GM12878 (cell line): ENCODE results near the gene LPCAT3. TPM values are rescaled to one million over a fixed set of nuclear protein-coding genes. Genes with fewer than 3 reads are reported as not detected.
A peak's percentile ranks its signal among the peaks of the same experiment; 100 is the strongest.

Source experiments
- ATF3 ChIP-seq: IDR thresholded peaks from 2 replicates; pipeline ENCODE4 v1.6.1; 2011; ENCODE audit warnings: low read depth, mild to moderate bottlenecking, low read length, moderate library complexity, borderline replicate concordance; ENCODE audit errors: extremely low read depth
- BHLHE40 ChIP-seq, 2 experiments: fragments of 450-650 bp in 1 of 2; IDR thresholded peaks; 2 replicates each; pipeline ENCODE4 v1.6.1; 2011 to 2017; ENCODE audit warnings: low read depth in 2 of 2, borderline replicate concordance in 1 of 2, improper control_type of control experiment in 1 of 2, low read length in 1 of 2, mild to moderate bottlenecking in 1 of 2
- CREM ChIP-seq: IDR thresholded peaks from 2 replicates; pipeline ENCODE4 v1.6.1; 2014; ENCODE audit warnings: antibody characterized with exemption, low read depth
- CTCF ChIP-seq, 3 experiments: IDR thresholded peaks in 2 of 3; conservative IDR thresholded peaks in 1 of 3; 2 replicates each; pipeline ENCODE4 v1.5.1; 2011; ENCODE audit warnings: low read depth in 3 of 3, low read length in 3 of 3, mild to moderate bottlenecking in 3 of 3, control low read depth in 2 of 3, moderate library complexity in 2 of 3, inconsistent platforms in 1 of 3, mixed read lengths in 1 of 3; ENCODE audit not compliant: control insufficient read depth in 2 of 3, insufficient read depth in 1 of 3; ENCODE audit errors: extremely low read depth in 1 of 3
- ELK1 ChIP-seq: IDR thresholded peaks from 2 replicates; pipeline ENCODE4 v1.6.1; 2012; ENCODE audit warnings: low read depth, low read length, improper control_type of control experiment
- EZH2 ChIP-seq: IDR thresholded peaks from 2 replicates; pipeline ENCODE4 v1.6.1; 2012; ENCODE audit warnings: low read depth, mild to moderate bottlenecking, control low read depth, inconsistent platforms, low read length, borderline replicate concordance; ENCODE audit not compliant: control insufficient read depth
- FOXK2 ChIP-seq: fragments of 450-650 bp; IDR thresholded peaks from 2 replicates; pipeline ENCODE4 v1.6.1; 2017; ENCODE audit warnings: mild to moderate bottlenecking, moderate library complexity
- MEF2B ChIP-seq: fragments of 450-650 bp; IDR thresholded peaks from 2 replicates; pipeline ENCODE4 v1.6.1; 2018; ENCODE audit warnings: mild to moderate bottlenecking, moderate library complexity; ENCODE audit not compliant: partially characterized antibody, poor library complexity, severe bottlenecking
- PAX5 ChIP-seq: IDR thresholded peaks from 2 replicates; pipeline ENCODE4 v1.6.1; 2011; ENCODE audit warnings: low read depth, low read length, borderline replicate concordance
- POLR2AphosphoS2 ChIP-seq: IDR thresholded peaks from 2 replicates; pipeline ENCODE4 v1.6.1; 2011; ENCODE audit warnings: low read depth, mild to moderate bottlenecking, low read length, improper control_type of control experiment, moderate library complexity
- RBBP5 ChIP-seq: fragments of 200-600 bp; sonication (generic); conservative IDR thresholded peaks from 2 replicates; pipeline ENCODE4 v1.6.1; 2016
- SMAD5 ChIP-seq: IDR thresholded peaks from 2 replicates; pipeline ENCODE4 v1.6.1; 2016; ENCODE audit warnings: antibody characterized with exemption, low read depth
- SREBF2 ChIP-seq: IDR thresholded peaks from 2 replicates; pipeline ENCODE4 v1.6.1; 2012; ENCODE audit warnings: mild to moderate bottlenecking, low read length
- TAF1 ChIP-seq: IDR thresholded peaks from 2 replicates; pipeline ENCODE4 v1.6.1; 2011; ENCODE audit warnings: mild to moderate bottlenecking, low read depth, low read length, borderline replicate concordance
- ZBTB11 ChIP-seq: fragments of 450-650 bp; formaldehyde crosslinking; IDR thresholded peaks from 2 replicates; pipeline ENCODE4 v1.5.0; 2022; ENCODE audit warnings: mild to moderate bottlenecking, missing genetic modification characterization
- polyA plus RNA-seq, 11 experiments: library from polyadenylated mRNA; depleted of rRNA in 4 of 11; unstranded in 6 of 11; stranded (reverse) in 5 of 11; fragments of >200 nt; fragmentation: Nextera tagmentation in 4 of 11; fragmentation: Illumina TruSeq in 1 of 11; extraction: Ambion mirVana in 4 of 11; extraction: Trizol in 1 of 11; gene quantifications; 1 replicate in 1 of 11; 2 replicates in 10 of 11; pipeline versions ENCODE4 v1.2.1 to v1.2.3, GENCODE V29; 2011 to 2016; ENCODE audit warnings: inconsistent platforms in 2 of 11, missing spikeins in 2 of 11, low read depth in 1 of 11
- total RNA-seq, 4 experiments: library from RNA; depleted of rRNA in 3 of 4; stranded (reverse); fragments of >200 nt in 3 of 4; fragmentation: Illumina TruSeq in 1 of 4; extraction: Trizol in 1 of 4; gene quantifications; 2 replicates each; pipeline versions ENCODE4 v1.2.1 to v1.2.3, GENCODE V29; 2013 to 2021
- TF ChIP-seq, protein P1 (sequence below): fragments of 450-650 bp; IDR thresholded peaks from 2 replicates; pipeline ENCODE4 v1.6.1; 2017; ENCODE audit warnings: mild to moderate bottlenecking, low read depth, inconsistent platforms; ENCODE audit not compliant: poor library complexity, severe bottlenecking

The LPCAT3 gene
- total and polyA plus RNA-seq, 10 of the 15 experiments (the other 5 are each of a cell fraction or from before 2014, with no cell fraction given) = 2.6 to 48.3 (median 23.0) TPM

GRCh38 chr12:6954316-6955107, 63.8 kb downstream of the LPCAT3 start (continued):
- TF ChIP-seq MEF2B (no peak), TAF1 (no peak), ATF3 (no peak), CTCF (IDR thresholded peaks at IDR 0.05 in 2 of 3, conservative IDR thresholded peaks at IDR 0.05 in 1 of 3; ENCODE audit: control insufficient read depth in 2 of 3, extremely low read depth in 1 of 3, insufficient read depth in 1 of 3, low read depth in 3 of 3, low read length in 3 of 3) (no peak), CREM (no peak), RBBP5 (no peak), SREBF2 (no peak), ZBTB11 (CRISPR knock-in tag) (0 out of 2 replicates have a peak, but pooled peaks have one; percentile 22), ELK1 (no peak), SMAD5 (0 out of 2 replicates have a peak, but pooled peaks have one; percentile 24), POLR2AphosphoS2 (no peak), PAX5 (no peak), FOXK2 (no peak), BHLHE40 (IDR thresholded peaks at IDR 0.05; ENCODE audit: borderline replicate concordance in 1 of 2, low read depth in 2 of 2, low read length in 1 of 2) (peak in 1 of 2 experiments; percentile 40; a peak in 1 of 4 replicates), EZH2 (no peak)
- TF ChIP-seq, protein P1, sequence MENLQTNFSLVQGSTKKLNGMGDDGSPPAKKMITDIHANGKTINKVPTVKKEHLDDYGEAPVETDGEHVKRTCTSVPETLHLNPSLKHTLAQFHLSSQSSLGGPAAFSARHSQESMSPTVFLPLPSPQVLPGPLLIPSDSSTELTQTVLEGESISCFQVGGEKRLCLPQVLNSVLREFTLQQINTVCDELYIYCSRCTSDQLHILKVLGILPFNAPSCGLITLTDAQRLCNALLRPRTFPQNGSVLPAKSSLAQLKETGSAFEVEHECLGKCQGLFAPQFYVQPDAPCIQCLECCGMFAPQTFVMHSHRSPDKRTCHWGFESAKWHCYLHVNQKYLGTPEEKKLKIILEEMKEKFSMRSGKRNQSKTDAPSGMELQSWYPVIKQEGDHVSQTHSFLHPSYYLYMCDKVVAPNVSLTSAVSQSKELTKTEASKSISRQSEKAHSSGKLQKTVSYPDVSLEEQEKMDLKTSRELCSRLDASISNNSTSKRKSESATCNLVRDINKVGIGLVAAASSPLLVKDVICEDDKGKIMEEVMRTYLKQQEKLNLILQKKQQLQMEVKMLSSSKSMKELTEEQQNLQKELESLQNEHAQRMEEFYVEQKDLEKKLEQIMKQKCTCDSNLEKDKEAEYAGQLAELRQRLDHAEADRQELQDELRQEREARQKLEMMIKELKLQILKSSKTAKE = no peak
